ENCODE data around the gene RPS6KL1. TPM values are rescaled to one million over a fixed set of nuclear protein-coding genes. Genes with fewer than 3 reads are reported as not detected.

RPS6KL1 gene, protein sequence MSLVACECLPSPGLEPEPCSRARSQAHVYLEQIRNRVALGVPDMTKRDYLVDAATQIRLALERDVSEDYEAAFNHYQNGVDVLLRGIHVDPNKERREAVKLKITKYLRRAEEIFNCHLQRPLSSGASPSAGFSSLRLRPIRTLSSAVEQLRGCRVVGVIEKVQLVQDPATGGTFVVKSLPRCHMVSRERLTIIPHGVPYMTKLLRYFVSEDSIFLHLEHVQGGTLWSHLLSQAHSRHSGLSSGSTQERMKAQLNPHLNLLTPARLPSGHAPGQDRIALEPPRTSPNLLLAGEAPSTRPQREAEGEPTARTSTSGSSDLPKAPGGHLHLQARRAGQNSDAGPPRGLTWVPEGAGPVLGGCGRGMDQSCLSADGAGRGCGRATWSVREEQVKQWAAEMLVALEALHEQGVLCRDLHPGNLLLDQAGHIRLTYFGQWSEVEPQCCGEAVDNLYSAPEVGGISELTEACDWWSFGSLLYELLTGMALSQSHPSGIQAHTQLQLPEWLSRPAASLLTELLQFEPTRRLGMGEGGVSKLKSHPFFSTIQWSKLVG
- total RNA-seq (2022) (8.8 and 12.3 TPM in 2 replicates), Bru-seq, nascent RNA (percentile 47 among the genes with signal in this experiment), BruChase-seq, experiment 1, labeled RNA remaining after a 6-hour chase (percentile 40 among the genes with signal in this experiment), BruChase-seq, experiment 2, labeled RNA remaining after a 2-hour chase (percentile 42 among the genes with signal in this experiment)
- long read RNA-seq, partial matches to known transcripts, result 1 of 10 reads
- long read RNA-seq, other reads (novel, unspliced or antisense), result 9 of 10 reads

GRCh38 chr14:74922752-74923401 is at the start of gene RPS6KL1:
RPS6KL1 (minus strand) TSS chr14:74923260; CDS start chr14:74921541, 1,719 bp downstream.
- ChIA-PET POLR2A (interaction anchor here (0.6 to 1.6 kb wide), 4 partner anchors 13 to 133 kb away, joined by 3 to 9 read pairs (median 6); partner anchors contain the start of gene DLST), CTCF (interaction anchor here (0.6 to 1.4 kb wide), 8 partner anchors 9 to 586 kb away, joined by 3 to 8 read pairs (median 4); no protein-coding TSS in a partner anchor)
- no peak for TF ChIP-seq CTCF (IDR thresholded peaks at IDR 0.05; ENCODE audit: unreplicated experiment)
- Mint-ChIP-seq H3K9me3 (ENCODE audit: unreplicated experiment) (no peaks in the 10 kb centered on the region), H3K27ac (ENCODE audit: low read depth, unreplicated experiment) (no peak within 1 kb of the TSS), H3K36me3 (ENCODE audit: insufficient read depth, unreplicated experiment) (no peaks in the 10 kb centered on the region), H3K4me3 (ENCODE audit: unreplicated experiment) (peak within 1 kb of the TSS; percentile 61), H3K27me3 (ENCODE audit: insufficient read depth, unreplicated experiment) (peaks cover 17% of the 10 kb centered on the region), H3K4me1 (ENCODE audit: insufficient read depth, unreplicated experiment) (peaks cover 5% of the 10 kb centered on the region)
- peak; percentile 78 for DNase-seq (ENCODE audit: unreplicated experiment)
- intact Hi-C loops (cut with micrococcal nuclease), result no loop called here
- no TSS peak for BruUV-seq (replicated peaks)

DNA sequence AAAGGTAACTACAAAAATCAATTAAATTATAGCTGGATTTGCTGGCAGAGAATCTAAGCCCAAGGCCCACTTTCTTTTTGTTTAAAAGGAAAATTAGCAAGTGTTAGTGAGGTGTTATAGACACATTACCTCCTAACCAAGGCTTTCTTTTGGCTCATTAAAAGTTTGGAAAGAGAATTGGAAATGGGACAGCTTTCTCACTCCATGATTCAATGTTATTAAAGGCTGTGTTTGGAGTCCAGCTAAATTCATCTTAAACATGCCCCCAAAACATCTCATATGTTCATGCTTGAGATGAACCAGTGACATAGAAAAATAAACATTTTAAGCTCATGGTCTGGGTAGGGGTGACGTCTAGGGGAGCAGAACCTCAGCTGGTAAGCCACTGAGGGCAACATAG is 45.8 kb upstream of the RPS6KL1 start:
- TF ChIP-seq CTCF (IDR thresholded peaks at IDR 0.05; ENCODE audit: unreplicated experiment), result no peak
- H3K4me3 Mint-ChIP-seq (ENCODE audit: unreplicated experiment), result no peak overlapping the region
- ChIA-PET POLR2A (interaction anchor here (1.6 kb wide), 1 partner anchor 33 kb away, joined by 4 read pairs; the partner anchor contains the start of gene EIF2B2), CTCF (interaction anchor here (0.6 to 1.1 kb wide), 2 partner anchors 9 to 617 kb away, joined by 3 to 5 read pairs; no protein-coding TSS in a partner anchor)
- DNase-seq (ENCODE audit: unreplicated experiment), result no peak
- peaks cover 12% of the 10 kb centered on the region for H3K4me1 Mint-ChIP-seq (ENCODE audit: insufficient read depth, unreplicated experiment)
- no peaks in the 10 kb centered on the region for H3K36me3 Mint-ChIP-seq (ENCODE audit: insufficient read depth, unreplicated experiment)
- no peaks in the 10 kb centered on the region for H3K9me3 Mint-ChIP-seq (ENCODE audit: unreplicated experiment)
- no peak overlapping the region for H3K27ac Mint-ChIP-seq (ENCODE audit: low read depth, unreplicated experiment)
- no TSS peak for BruUV-seq (replicated peaks)
- H3K27me3 Mint-ChIP-seq (ENCODE audit: insufficient read depth, unreplicated experiment), result no peaks in the 10 kb centered on the region
- intact Hi-C loops (cut with micrococcal nuclease), result no loop called here

GRCh38 chr14:74965486-74966153 is 42.6 kb upstream of the RPS6KL1 start:
- no peak for TF ChIP-seq CTCF (IDR thresholded peaks at IDR 0.05; ENCODE audit: unreplicated experiment)
- DNase-seq (ENCODE audit: unreplicated experiment), result peak; percentile 87
- no TSS peak for BruUV-seq (replicated peaks)
- H3K27ac Mint-ChIP-seq (ENCODE audit: low read depth, unreplicated experiment), result no peak overlapping the region
- no peaks in the 10 kb centered on the region for H3K27me3 Mint-ChIP-seq (ENCODE audit: insufficient read depth, unreplicated experiment)
- no peak overlapping the region for H3K4me3 Mint-ChIP-seq (ENCODE audit: unreplicated experiment)
- peaks cover 13% of the 10 kb centered on the region for H3K4me1 Mint-ChIP-seq (ENCODE audit: insufficient read depth, unreplicated experiment)
- ChIA-PET CTCF (interaction anchor here (0.6 to 1.9 kb wide), 4 partner anchors 19 to 342 kb away, joined by 3 to 11 read pairs (median 4); no protein-coding TSS in a partner anchor), POLR2A (interaction anchor here (0.6 to 1.9 kb wide), 3 partner anchors 37 to 844 kb away, joined by 3 to 7 read pairs (median 3); partner anchors contain the start of gene EIF2B2)
- H3K9me3 Mint-ChIP-seq (ENCODE audit: unreplicated experiment), result no peaks in the 10 kb centered on the region
- H3K36me3 Mint-ChIP-seq (ENCODE audit: insufficient read depth, unreplicated experiment), result no peaks in the 10 kb centered on the region
- intact Hi-C loops (cut with micrococcal nuclease), result no loop called here
